WTC11 (cell line): ENCODE data around the gene ZKSCAN3. TPM values are rescaled to one million over a fixed set of nuclear protein-coding genes. Genes with fewer than 3 reads are reported as not detected.
A peak's percentile ranks its signal among the peaks of the same experiment; 100 is the strongest.

Experiments used
- ATAC-seq: fragments of 200-7000 bp; cut with Tn5 transposase; 2 replicates; pipeline ENCODE4 v1.10.0; 2021; ENCODE audit warnings: mild to moderate bottlenecking, moderate library complexity
- CTCF ChIA-PET: fragments of 300-600 bp; sonication (Branson Sonifier 250); formaldehyde crosslinking; loops from one replicate; lab custom pipeline; 2021; ENCODE audit warnings: antibody characterized with exemption; lab: Charles Lee
- POLR2A ChIA-PET: fragments of 350-600 bp; sonication (Branson Sonifier 250); formaldehyde crosslinking; loops from one replicate; lab custom pipeline; 2021; ENCODE audit warnings: antibody characterized with exemption; lab: Charles Lee
- DNase-seq: peaks from one replicate; pipeline ENCODE4 v3.0.0; 2021; ENCODE audit warnings: low spot score
- H3K27ac Mint-ChIP-seq: 2 replicates; pipeline ENCODE4 v1.8.0; 2021; ENCODE audit warnings: mixed read lengths
- H3K27me3 Mint-ChIP-seq: 2 replicates; pipeline ENCODE4 v1.8.0; 2021; ENCODE audit warnings: low read depth, mild to moderate bottlenecking, moderate library complexity, mixed read lengths
- H3K36me3 Mint-ChIP-seq: 2 replicates; pipeline ENCODE4 v1.8.0; 2021; ENCODE audit warnings: mixed read lengths
- H3K4me1 Mint-ChIP-seq: 2 replicates; pipeline ENCODE4 v1.8.0; 2022; ENCODE audit warnings: mixed read lengths
- H3K4me3 Mint-ChIP-seq: 2 replicates; pipeline ENCODE4 v1.8.0; 2021; ENCODE audit warnings: mild to moderate bottlenecking, moderate library complexity, mixed read lengths
- H3K9me3 Mint-ChIP-seq: 2 replicates; pipeline ENCODE4 v1.8.0; 2021; ENCODE audit warnings: mixed read lengths
- ELF4 ChIP-seq: sonication (generic); formaldehyde crosslinking; IDR thresholded peaks from 2 replicates; pipeline ENCODE4 v1.8.1; 2022; ENCODE audit warnings: low read depth, mild to moderate bottlenecking, moderate library complexity, missing genetic modification reagents
- ESRRA ChIP-seq: sonication (generic); formaldehyde crosslinking; IDR thresholded peaks from 2 replicates; pipeline ENCODE4 v1.8.1; 2022; ENCODE audit warnings: mild to moderate bottlenecking, missing genetic modification reagents, borderline replicate concordance
- ETV6 ChIP-seq: sonication (generic); formaldehyde crosslinking; IDR thresholded peaks from 2 replicates; pipeline ENCODE4 v1.8.1; 2022; ENCODE audit warnings: mild to moderate bottlenecking, missing genetic modification reagents
- JUN ChIP-seq: sonication (generic); formaldehyde crosslinking; IDR thresholded peaks from 2 replicates; pipeline ENCODE4 v1.8.0; 2023; ENCODE audit warnings: mild to moderate bottlenecking, missing genetic modification reagents
- MXD4 ChIP-seq: fragments of 250-450 bp; sonication (Bioruptor Pico); IDR thresholded peaks from 2 replicates; pipeline ENCODE4 v1.8.0; 2021; ENCODE audit warnings: mild to moderate bottlenecking, moderate library complexity, borderline replicate concordance
- NR2C2 ChIP-seq: sonication (generic); formaldehyde crosslinking; IDR thresholded peaks from 2 replicates; pipeline ENCODE4 v1.8.0; 2022; ENCODE audit warnings: mild to moderate bottlenecking, missing genetic modification reagents
- SMAD4 ChIP-seq: sonication (generic); formaldehyde crosslinking; IDR thresholded peaks from 2 replicates; pipeline ENCODE4 v1.8.0; 2022; ENCODE audit warnings: mild to moderate bottlenecking, missing genetic modification reagents
- SOX15 ChIP-seq: fragments of 250-450 bp; sonication (Bioruptor Pico); IDR thresholded peaks from 2 replicates; pipeline ENCODE4 v1.9.0; 2021; ENCODE audit warnings: mild to moderate bottlenecking
- TCF7 ChIP-seq: sonication (generic); formaldehyde crosslinking; IDR thresholded peaks from 2 replicates; pipeline ENCODE4 v1.8.0; 2022; ENCODE audit warnings: mild to moderate bottlenecking, low read depth, missing genetic modification reagents, moderate library complexity
- TEAD1 ChIP-seq: sonication (generic); formaldehyde crosslinking; IDR thresholded peaks from 2 replicates; pipeline ENCODE4 v1.8.0; 2022; ENCODE audit warnings: mild to moderate bottlenecking, missing genetic modification reagents
- ZBTB21 ChIP-seq: sonication (generic); formaldehyde crosslinking; IDR thresholded peaks from 2 replicates; pipeline ENCODE4 v1.8.1; 2023; ENCODE audit warnings: mild to moderate bottlenecking, missing genetic modification reagents, borderline replicate concordance
- ZNF317 ChIP-seq: sonication (generic); formaldehyde crosslinking; IDR thresholded peaks from 2 replicates; pipeline ENCODE4 v1.8.1; 2023; ENCODE audit warnings: low read depth, mild to moderate bottlenecking, moderate library complexity, missing genetic modification reagents, borderline replicate concordance
- ZNF423 ChIP-seq: fragments of 250-450 bp; sonication (Bioruptor Pico); IDR thresholded peaks from 2 replicates; pipeline ENCODE4 v2.1.2; 2022; ENCODE audit warnings: mild to moderate bottlenecking, moderate library complexity
- ZNF671 ChIP-seq: fragments of 250-450 bp; sonication (Bioruptor Pico); IDR thresholded peaks from 2 replicates; pipeline ENCODE4 v1.8.0; 2021; ENCODE audit warnings: mild to moderate bottlenecking
- total RNA-seq: library from RNA; stranded (reverse); gene quantifications from 3 replicates; pipeline ENCODE4 v1.2.3, GENCODE V29; 2021
- TF ChIP-seq, protein P1 (sequence below): fragments of 250-450 bp; sonication (Bioruptor Pico); IDR thresholded peaks from 2 replicates; pipeline ENCODE4 v1.9.0; 2021; ENCODE audit warnings: mild to moderate bottlenecking
- TF ChIP-seq, protein P2 (sequence below): sonication (generic); formaldehyde crosslinking; IDR thresholded peaks from 2 replicates; pipeline ENCODE4 v1.8.1; 2023; ENCODE audit warnings: mild to moderate bottlenecking, missing genetic modification reagents, moderate library complexity
- TF ChIP-seq, protein P3 (sequence below): sonication (generic); formaldehyde crosslinking; IDR thresholded peaks from 2 replicates; pipeline ENCODE4 v1.8.1; 2022; ENCODE audit warnings: low read depth, mild to moderate bottlenecking, moderate library complexity, missing genetic modification reagents, borderline replicate concordance
- TF ChIP-seq, protein P4 (sequence below): fragments of 250-450 bp; sonication (Bioruptor Pico); IDR thresholded peaks from 2 replicates; pipeline ENCODE4 v2.1.2; 2022; ENCODE audit warnings: mild to moderate bottlenecking, moderate library complexity
- TF ChIP-seq, protein P5 (sequence below): sonication (generic); formaldehyde crosslinking; IDR thresholded peaks from 2 replicates; pipeline ENCODE4 v1.8.0; 2022; ENCODE audit warnings: mild to moderate bottlenecking, missing genetic modification reagents
- TF ChIP-seq, protein P6 (sequence below): sonication (generic); formaldehyde crosslinking; IDR thresholded peaks from 2 replicates; pipeline ENCODE4 v1.8.1; 2022; ENCODE audit warnings: mild to moderate bottlenecking, missing genetic modification reagents, moderate library complexity, borderline replicate concordance
- TF ChIP-seq, protein P7 (sequence below): sonication (generic); formaldehyde crosslinking; IDR thresholded peaks from 2 replicates; pipeline ENCODE4 v1.8.0; 2023; ENCODE audit warnings: missing genetic modification reagents, mild to moderate bottlenecking, borderline replicate concordance

Gene ZKSCAN3
- total RNA-seq, 1 experiment from 2014 or later, result 5.4 TPM

DNA sequence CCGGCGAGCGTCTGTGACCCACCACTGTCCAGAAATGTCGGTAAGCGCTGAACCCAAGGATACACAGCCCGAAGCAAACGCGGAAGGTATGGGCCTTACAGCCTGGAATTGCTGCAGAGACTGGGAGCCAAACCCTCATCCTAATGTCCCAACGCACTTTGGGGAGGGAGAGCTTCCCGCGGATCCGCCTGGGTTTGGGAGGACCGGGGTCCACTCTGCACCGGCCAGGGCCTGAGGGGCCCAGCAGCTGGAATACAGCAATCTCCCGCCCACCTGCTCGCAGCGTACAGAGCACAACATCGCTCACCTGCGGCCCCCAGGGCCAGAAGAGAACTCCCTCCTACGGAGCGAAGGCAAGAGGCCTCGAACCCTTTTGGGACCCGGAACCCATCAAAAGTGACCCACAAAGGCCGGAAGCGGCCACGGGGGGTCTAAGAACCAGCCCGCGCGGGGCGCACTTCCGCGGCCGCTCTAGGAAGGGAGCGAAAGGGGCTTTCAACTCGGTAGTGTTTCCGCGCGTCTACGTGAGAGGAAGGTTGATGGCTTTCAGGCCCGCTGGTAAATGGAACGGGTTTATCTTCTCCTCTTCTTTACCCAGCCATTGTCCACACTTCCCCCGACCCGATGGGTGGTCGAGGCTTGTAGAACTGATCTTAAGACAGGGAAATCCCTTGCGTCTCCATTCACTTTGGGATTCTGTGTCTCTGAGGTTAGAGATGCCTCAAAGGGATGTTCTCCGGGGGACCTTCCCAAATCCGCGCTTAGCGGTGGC, 49.8 kb downstream of the ZKSCAN3 start, which contains the start of gene ZSCAN12 (continued):
- TF ChIP-seq, protein P1, sequence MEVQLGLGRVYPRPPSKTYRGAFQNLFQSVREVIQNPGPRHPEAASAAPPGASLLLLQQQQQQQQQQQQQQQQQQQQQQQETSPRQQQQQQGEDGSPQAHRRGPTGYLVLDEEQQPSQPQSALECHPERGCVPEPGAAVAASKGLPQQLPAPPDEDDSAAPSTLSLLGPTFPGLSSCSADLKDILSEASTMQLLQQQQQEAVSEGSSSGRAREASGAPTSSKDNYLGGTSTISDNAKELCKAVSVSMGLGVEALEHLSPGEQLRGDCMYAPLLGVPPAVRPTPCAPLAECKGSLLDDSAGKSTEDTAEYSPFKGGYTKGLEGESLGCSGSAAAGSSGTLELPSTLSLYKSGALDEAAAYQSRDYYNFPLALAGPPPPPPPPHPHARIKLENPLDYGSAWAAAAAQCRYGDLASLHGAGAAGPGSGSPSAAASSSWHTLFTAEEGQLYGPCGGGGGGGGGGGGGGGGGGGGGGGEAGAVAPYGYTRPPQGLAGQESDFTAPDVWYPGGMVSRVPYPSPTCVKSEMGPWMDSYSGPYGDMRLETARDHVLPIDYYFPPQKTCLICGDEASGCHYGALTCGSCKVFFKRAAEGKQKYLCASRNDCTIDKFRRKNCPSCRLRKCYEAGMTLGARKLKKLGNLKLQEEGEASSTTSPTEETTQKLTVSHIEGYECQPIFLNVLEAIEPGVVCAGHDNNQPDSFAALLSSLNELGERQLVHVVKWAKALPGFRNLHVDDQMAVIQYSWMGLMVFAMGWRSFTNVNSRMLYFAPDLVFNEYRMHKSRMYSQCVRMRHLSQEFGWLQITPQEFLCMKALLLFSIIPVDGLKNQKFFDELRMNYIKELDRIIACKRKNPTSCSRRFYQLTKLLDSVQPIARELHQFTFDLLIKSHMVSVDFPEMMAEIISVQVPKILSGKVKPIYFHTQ (CRISPR knock-in tag), result no peak
- TF ChIP-seq ZBTB21 (CRISPR knock-in tag) (no peak), TCF7 (CRISPR knock-in tag) (no peak), NR2C2 (CRISPR knock-in tag) (no peak), TEAD1 (CRISPR knock-in tag) (peak; percentile 75), JUN (CRISPR knock-in tag) (no peak; the same call in 1 of the 2 replicates), MXD4 (no peak), ZNF423 (CRISPR knock-in tag) (no peak), SMAD4 (CRISPR knock-in tag) (0 out of 2 replicates have a peak, but pooled peaks have one; percentile 10), ESRRA (no peak), ZNF671 (CRISPR knock-in tag) (no peak), ETV6 (peak; percentile 82), ZNF317 (CRISPR knock-in tag) (no peak), SOX15 (no peak)
- TF ChIP-seq, protein P2, sequence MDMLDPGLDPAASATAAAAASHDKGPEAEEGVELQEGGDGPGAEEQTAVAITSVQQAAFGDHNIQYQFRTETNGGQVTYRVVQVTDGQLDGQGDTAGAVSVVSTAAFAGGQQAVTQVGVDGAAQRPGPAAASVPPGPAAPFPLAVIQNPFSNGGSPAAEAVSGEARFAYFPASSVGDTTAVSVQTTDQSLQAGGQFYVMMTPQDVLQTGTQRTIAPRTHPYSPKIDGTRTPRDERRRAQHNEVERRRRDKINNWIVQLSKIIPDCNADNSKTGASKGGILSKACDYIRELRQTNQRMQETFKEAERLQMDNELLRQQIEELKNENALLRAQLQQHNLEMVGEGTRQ (CRISPR knock-in tag), result no peak
- TF ChIP-seq, protein P3, sequence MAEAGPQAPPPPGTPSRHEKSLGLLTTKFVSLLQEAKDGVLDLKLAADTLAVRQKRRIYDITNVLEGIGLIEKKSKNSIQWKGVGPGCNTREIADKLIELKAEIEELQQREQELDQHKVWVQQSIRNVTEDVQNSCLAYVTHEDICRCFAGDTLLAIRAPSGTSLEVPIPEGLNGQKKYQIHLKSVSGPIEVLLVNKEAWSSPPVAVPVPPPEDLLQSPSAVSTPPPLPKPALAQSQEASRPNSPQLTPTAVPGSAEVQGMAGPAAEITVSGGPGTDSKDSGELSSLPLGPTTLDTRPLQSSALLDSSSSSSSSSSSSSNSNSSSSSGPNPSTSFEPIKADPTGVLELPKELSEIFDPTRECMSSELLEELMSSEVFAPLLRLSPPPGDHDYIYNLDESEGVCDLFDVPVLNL (CRISPR knock-in tag), result no peak
- TF ChIP-seq, protein P4, sequence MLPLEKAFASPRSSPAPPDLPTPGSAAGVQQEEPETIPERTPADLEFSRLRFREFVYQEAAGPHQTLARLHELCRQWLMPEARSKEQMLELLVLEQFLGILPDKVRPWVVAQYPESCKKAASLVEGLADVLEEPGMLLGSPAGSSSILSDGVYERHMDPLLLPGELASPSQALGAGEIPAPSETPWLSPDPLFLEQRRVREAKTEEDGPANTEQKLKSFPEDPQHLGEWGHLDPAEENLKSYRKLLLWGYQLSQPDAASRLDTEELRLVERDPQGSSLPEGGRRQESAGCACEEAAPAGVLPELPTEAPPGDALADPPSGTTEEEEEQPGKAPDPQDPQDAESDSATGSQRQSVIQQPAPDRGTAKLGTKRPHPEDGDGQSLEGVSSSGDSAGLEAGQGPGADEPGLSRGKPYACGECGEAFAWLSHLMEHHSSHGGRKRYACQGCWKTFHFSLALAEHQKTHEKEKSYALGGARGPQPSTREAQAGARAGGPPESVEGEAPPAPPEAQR, result no peak

DNA sequence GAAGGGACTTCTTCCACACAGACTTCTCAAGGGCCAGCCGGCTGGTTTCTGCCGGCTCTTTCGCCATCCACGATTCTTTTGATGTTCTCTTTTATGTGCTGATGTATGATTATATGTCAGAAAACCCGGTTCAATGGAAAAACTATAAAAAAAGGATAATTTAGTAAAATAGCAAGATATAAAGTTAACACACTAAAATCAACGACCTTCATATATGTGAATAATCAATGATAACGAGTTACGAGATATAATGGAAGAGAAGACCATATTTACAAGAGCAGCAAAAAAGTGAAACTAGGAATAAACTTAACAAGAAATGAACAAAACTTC, 50.3 kb downstream of the ZKSCAN3 start:
- ATAC-seq, result no peak
- peaks cover 19% of the 10 kb centered on the region for H3K4me1 Mint-ChIP-seq
- H3K36me3 Mint-ChIP-seq, result peaks cover 32% of the 10 kb centered on the region
- H3K4me3 Mint-ChIP-seq, result peak overlapping the region; percentile 90
- peaks cover 41% of the 10 kb centered on the region for H3K27me3 Mint-ChIP-seq
- no peaks in the 10 kb centered on the region for H3K9me3 Mint-ChIP-seq
- no peak for DNase-seq
- H3K27ac Mint-ChIP-seq, result peak overlapping the region; percentile 90
- TF ChIP-seq, protein P5, sequence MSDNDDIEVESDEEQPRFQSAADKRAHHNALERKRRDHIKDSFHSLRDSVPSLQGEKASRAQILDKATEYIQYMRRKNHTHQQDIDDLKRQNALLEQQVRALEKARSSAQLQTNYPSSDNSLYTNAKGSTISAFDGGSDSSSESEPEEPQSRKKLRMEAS, result no peak
- TF ChIP-seq ELF4 (CRISPR knock-in tag) (no peak), ZBTB21 (CRISPR knock-in tag) (no peak)
- TF ChIP-seq, protein P6, sequence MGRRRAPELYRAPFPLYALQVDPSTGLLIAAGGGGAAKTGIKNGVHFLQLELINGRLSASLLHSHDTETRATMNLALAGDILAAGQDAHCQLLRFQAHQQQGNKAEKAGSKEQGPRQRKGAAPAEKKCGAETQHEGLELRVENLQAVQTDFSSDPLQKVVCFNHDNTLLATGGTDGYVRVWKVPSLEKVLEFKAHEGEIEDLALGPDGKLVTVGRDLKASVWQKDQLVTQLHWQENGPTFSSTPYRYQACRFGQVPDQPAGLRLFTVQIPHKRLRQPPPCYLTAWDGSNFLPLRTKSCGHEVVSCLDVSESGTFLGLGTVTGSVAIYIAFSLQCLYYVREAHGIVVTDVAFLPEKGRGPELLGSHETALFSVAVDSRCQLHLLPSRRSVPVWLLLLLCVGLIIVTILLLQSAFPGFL, result no peak
- TF ChIP-seq, protein P7, sequence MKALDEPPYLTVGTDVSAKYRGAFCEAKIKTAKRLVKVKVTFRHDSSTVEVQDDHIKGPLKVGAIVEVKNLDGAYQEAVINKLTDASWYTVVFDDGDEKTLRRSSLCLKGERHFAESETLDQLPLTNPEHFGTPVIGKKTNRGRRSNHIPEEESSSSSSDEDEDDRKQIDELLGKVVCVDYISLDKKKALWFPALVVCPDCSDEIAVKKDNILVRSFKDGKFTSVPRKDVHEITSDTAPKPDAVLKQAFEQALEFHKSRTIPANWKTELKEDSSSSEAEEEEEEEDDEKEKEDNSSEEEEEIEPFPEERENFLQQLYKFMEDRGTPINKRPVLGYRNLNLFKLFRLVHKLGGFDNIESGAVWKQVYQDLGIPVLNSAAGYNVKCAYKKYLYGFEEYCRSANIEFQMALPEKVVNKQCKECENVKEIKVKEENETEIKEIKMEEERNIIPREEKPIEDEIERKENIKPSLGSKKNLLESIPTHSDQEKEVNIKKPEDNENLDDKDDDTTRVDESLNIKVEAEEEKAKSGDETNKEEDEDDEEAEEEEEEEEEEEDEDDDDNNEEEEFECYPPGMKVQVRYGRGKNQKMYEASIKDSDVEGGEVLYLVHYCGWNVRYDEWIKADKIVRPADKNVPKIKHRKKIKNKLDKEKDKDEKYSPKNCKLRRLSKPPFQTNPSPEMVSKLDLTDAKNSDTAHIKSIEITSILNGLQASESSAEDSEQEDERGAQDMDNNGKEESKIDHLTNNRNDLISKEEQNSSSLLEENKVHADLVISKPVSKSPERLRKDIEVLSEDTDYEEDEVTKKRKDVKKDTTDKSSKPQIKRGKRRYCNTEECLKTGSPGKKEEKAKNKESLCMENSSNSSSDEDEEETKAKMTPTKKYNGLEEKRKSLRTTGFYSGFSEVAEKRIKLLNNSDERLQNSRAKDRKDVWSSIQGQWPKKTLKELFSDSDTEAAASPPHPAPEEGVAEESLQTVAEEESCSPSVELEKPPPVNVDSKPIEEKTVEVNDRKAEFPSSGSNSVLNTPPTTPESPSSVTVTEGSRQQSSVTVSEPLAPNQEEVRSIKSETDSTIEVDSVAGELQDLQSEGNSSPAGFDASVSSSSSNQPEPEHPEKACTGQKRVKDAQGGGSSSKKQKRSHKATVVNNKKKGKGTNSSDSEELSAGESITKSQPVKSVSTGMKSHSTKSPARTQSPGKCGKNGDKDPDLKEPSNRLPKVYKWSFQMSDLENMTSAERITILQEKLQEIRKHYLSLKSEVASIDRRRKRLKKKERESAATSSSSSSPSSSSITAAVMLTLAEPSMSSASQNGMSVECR (CRISPR knock-in tag), result no peak
- TF ChIP-seq, all 79 proteins: peak for 0
- ChIA-PET POLR2A (no interaction called here), CTCF (no interaction called here)
